A673 (cell line): ENCODE data around the gene PAK1. TPM values are rescaled to one million over a fixed set of nuclear protein-coding genes. Genes with fewer than 3 reads are reported as not detected.
A peak's percentile ranks its signal among the peaks of the same experiment; 100 is the strongest.

Experiments
- BruUV-seq: library from RNA; stranded (reverse); fragments of 400-500 nt; replicated peaks from 2 replicates; lab custom pipeline; 2021; lab: Mats Ljungman, UMichigan
- CTCF ChIA-PET: fragments of 300-600 bp; sonication (Branson Sonifier 250); formaldehyde crosslinking; loops from one replicate; lab custom pipeline; 2022; ENCODE audit warnings: antibody characterized with exemption; lab: Charles Lee
- POLR2A ChIA-PET: fragments of 300-600 bp; sonication (Branson Sonifier 250); formaldehyde crosslinking; loops from one replicate; lab custom pipeline; 2022; ENCODE audit warnings: antibody characterized with exemption; ENCODE audit not compliant: low non-redundant PET; lab: Charles Lee
- DNase-seq: peaks from one replicate; pipeline ENCODE4 v3.0.0-alpha.2; 2015; ENCODE audit warnings: low spot score
- H3K27ac ChIP-seq: fragments of 200-600 bp; sonication (generic); 2 replicates; pipeline ENCODE4 v1.5.1; 2016; ENCODE audit warnings: mixed run types, low read depth, mild to moderate bottlenecking, mixed read lengths, antibody characterized with exemption, low read length; ENCODE audit not compliant: poor library complexity, severe bottlenecking
- H3K27me3 ChIP-seq: fragments of 200-600 bp; sonication (generic); replicated peaks from 2 replicates; pipeline ENCODE4 v1.6.1; 2017; ENCODE audit warnings: mixed run types, low read depth, mild to moderate bottlenecking, mixed read lengths, antibody characterized with exemption, low read length; ENCODE audit not compliant: insufficient read depth, poor library complexity
- H3K36me3 ChIP-seq: fragments of 200-600 bp; sonication (generic); 2 replicates; pipeline ENCODE4 v1.6.1; 2016; ENCODE audit warnings: mixed run types, mild to moderate bottlenecking, mixed read lengths, antibody characterized with exemption, low read length; ENCODE audit not compliant: insufficient read depth, poor library complexity, severe bottlenecking
- H3K4me1 ChIP-seq: fragments of 200-600 bp; sonication (generic); 2 replicates; pipeline ENCODE4 v1.6.1; 2017; ENCODE audit warnings: mixed run types, mild to moderate bottlenecking, mixed read lengths, antibody characterized with exemption, low read length; ENCODE audit not compliant: insufficient read depth, poor library complexity, severe bottlenecking
- H3K4me3 ChIP-seq: fragments of 200-600 bp; sonication (generic); 2 replicates; pipeline ENCODE4 v1.5.1; 2016; ENCODE audit warnings: low read depth, mixed run types, mild to moderate bottlenecking, mixed read lengths, low read length; ENCODE audit not compliant: poor library complexity, severe bottlenecking
- H3K9me3 ChIP-seq: fragments of 200-600 bp; sonication (generic); 2 replicates; pipeline ENCODE4 v1.6.1; 2016; ENCODE audit warnings: mixed run types, low read depth, mild to moderate bottlenecking, mixed read lengths, antibody characterized with exemption, low read length; ENCODE audit not compliant: poor library complexity, severe bottlenecking
- EZH2 ChIP-seq: fragments of 200-600 bp; sonication (generic); IDR thresholded peaks from 2 replicates; pipeline ENCODE4 v1.6.1; 2017; ENCODE audit warnings: borderline replicate concordance, low read depth, mild to moderate bottlenecking, mixed read lengths, antibody characterized with exemption, low read length; ENCODE audit not compliant: poor library complexity, severe bottlenecking
- intact Hi-C: fragments of 100-400 bp; cut with micrococcal nuclease; formaldehyde crosslinking; loops from one replicate; pipeline ENCODE4 v1.10.0; 2022; ENCODE audit not compliant: unreplicated experiment
- total RNA-seq: library from RNA; stranded (reverse); gene quantifications from 2 replicates; pipeline ENCODE4 v1.2.3, GENCODE V29; 2021
- TF ChIP-seq, protein P1 (sequence below): fragments of 300-800, 200-600 bp; sonication (generic); conservative IDR thresholded peaks from 2 replicates; pipeline ENCODE4 v1.5.1; 2017; ENCODE audit warnings: low read depth, mild to moderate bottlenecking, antibody characterized with exemption, low read length, moderate library complexity, mixed read lengths

PAK1 gene
- total RNA-seq, 1 experiment from 2014 or later, result 44.2 TPM

DNA sequence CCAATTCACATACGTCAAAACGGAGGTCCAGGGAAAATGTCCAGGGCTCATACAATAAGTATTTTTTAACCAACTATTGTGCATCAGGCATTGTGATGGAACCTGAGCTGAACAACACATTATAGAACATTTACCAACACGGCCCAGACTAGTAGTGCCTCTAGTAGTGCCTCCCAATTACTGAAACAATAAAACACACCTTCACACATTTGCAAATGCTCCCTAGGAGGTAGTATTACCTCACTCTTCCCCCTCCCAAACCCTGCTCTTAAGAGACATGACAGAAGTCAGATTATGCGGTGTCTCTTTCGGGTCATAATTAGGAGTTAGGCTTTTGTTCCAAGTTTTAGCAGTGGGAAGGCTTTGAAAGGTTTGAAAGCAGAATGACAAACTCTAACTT lies 61.1 kb downstream of the PAK1 start:
- intact Hi-C loops, result no loop called here
- no TSS peak for BruUV-seq
- DNase-seq, result no peak
- Histone ChIP-seq H3K27ac (no peak overlapping the region), H3K4me1 (peaks cover 16% of the 10 kb centered on the region), H3K9me3 (no peaks in the 10 kb centered on the region), H3K36me3 (no peaks in the 10 kb centered on the region), H3K27me3 (no peaks in the 10 kb centered on the region), H3K4me3 (no peak overlapping the region)
- CTCF ChIA-PET, result interaction anchor here (0.7 kb wide), 1 partner anchor 59 kb away, joined by 3 read pairs; no protein-coding TSS in a partner anchor
- TF ChIP-seq EZH2, result no peak
- POLR2A ChIA-PET, result no interaction called here

DNA sequence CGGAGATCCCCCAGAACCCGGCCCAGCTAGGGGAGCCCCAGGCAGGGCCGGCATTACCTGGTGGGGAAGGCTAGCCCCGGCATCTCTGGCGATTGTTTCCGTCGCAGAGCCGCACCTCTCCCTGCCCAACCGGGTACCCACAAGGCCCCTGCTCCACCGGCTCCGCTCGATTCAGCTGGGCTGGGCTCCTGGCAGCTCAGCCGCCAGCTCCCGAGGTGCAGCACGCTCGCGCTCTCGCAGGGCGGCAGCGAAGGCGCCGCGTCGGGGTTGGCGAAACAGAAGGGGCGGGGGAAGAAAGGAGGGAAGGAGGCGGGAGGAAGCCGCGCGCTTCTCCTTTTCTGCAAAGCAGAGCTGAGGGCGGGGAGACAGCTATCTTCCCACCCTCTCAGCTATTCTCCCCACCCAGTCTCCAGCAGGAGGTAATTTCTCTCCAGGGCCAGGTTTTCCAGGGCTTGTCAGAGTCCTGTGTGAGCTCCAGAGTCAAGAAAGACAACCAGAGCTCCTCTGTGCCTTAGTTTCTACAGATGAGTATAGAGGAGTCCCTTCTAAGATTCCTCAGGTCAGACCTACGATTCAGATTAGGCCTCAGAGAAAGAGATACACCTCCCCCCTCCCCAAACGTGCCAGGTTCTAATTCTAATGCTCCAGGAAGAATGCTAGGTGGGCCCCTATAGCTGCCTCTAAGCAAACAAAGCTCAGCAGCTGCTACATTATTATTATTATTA lies 62.0 kb downstream of the PAK1 start:
- TF ChIP-seq EZH2, result no peak
- TF ChIP-seq, protein P1, sequence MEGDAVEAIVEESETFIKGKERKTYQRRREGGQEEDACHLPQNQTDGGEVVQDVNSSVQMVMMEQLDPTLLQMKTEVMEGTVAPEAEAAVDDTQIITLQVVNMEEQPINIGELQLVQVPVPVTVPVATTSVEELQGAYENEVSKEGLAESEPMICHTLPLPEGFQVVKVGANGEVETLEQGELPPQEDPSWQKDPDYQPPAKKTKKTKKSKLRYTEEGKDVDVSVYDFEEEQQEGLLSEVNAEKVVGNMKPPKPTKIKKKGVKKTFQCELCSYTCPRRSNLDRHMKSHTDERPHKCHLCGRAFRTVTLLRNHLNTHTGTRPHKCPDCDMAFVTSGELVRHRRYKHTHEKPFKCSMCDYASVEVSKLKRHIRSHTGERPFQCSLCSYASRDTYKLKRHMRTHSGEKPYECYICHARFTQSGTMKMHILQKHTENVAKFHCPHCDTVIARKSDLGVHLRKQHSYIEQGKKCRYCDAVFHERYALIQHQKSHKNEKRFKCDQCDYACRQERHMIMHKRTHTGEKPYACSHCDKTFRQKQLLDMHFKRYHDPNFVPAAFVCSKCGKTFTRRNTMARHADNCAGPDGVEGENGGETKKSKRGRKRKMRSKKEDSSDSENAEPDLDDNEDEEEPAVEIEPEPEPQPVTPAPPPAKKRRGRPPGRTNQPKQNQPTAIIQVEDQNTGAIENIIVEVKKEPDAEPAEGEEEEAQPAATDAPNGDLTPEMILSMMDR, result peak; percentile 31
- BruUV-seq, result no TSS peak
- POLR2A ChIA-PET, result interaction anchor here (0.6 kb wide), 2 partner anchors 93 to 1149 kb away, joined by 3 read pairs; no protein-coding TSS in a partner anchor
- Histone ChIP-seq H3K36me3 (no peaks in the 10 kb centered on the region), H3K4me3 (peak overlapping the region; percentile 59), H3K9me3 (no peaks in the 10 kb centered on the region), H3K27me3 (no peaks in the 10 kb centered on the region), H3K27ac (peak overlapping the region; percentile 59), H3K4me1 (peaks cover 24% of the 10 kb centered on the region)
- peak; percentile 96 for DNase-seq
- CTCF ChIA-PET, result interaction anchor here (0.9 to 1.2 kb wide), 3 partner anchors 60 to 213 kb away, joined by 3 to 4 read pairs (median 3); no protein-coding TSS in a partner anchor
- intact Hi-C loops, result no loop called here

DNA sequence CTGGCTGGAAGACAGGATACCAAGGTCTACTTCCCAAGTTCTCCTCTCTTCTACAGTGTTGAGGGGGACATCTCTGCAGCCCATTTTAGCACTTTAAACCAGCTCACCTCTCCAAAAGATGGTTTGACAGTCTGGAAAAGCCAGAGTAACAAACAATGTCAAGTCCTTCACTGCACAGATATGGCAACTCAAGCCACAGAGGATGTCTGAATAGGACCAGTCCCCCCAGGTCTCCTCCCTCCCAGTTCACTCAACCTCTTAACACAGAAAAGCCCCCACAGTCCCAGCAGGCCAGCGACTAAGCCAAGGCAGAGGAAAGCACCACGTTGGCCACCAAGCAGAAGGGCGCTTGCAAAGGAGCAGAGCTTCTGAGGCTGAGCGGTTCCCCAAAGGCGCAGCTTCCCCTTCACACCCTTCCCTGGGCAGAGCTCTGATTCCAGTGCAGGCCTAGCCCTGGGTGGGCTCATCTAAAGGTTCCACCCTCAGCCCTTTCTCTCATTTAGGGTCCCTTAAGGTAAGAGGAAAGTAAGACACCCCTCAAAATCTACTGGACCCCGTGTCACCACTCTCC lies 62.7 kb downstream of the PAK1 start:
- DNase-seq, result peak; percentile 37
- POLR2A ChIA-PET, result interaction anchor here (0.6 kb wide), 1 partner anchor 93 kb away, joined by 3 read pairs; no protein-coding TSS in a partner anchor
- H3K4me3 ChIP-seq, result peak overlapping the region; percentile 59
- peaks cover 24% of the 10 kb centered on the region for H3K4me1 ChIP-seq
- H3K27ac ChIP-seq, result peak overlapping the region; percentile 59
- BruUV-seq, result no TSS peak
- intact Hi-C loops, result no loop called here
- no peaks in the 10 kb centered on the region for H3K27me3 ChIP-seq
- H3K9me3 ChIP-seq, result no peaks in the 10 kb centered on the region
- no peak for TF ChIP-seq EZH2
- TF ChIP-seq, protein P1, result no peak
- H3K36me3 ChIP-seq, result no peaks in the 10 kb centered on the region
- CTCF ChIA-PET, result interaction anchor here (0.9 to 1.2 kb wide), 3 partner anchors 60 to 212 kb away, joined by 3 to 4 read pairs (median 3); no protein-coding TSS in a partner anchor
